NCI-H1436 (cell line): Measurements from ENCODE around the gene LBP.
"Not testable (repeated sequence)": the region's sequence is repeated elsewhere in the genome, so short reads cannot be mapped to it uniquely, and the experiment has no call there.

ENCODE experiments used
- DNase-seq: peaks from one replicate; lab custom pipeline; 2025; lab: John Stamatoyannopoulos, UW

The LBP gene, protein sequence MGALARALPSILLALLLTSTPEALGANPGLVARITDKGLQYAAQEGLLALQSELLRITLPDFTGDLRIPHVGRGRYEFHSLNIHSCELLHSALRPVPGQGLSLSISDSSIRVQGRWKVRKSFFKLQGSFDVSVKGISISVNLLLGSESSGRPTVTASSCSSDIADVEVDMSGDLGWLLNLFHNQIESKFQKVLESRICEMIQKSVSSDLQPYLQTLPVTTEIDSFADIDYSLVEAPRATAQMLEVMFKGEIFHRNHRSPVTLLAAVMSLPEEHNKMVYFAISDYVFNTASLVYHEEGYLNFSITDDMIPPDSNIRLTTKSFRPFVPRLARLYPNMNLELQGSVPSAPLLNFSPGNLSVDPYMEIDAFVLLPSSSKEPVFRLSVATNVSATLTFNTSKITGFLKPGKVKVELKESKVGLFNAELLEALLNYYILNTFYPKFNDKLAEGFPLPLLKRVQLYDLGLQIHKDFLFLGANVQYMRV

DNA sequence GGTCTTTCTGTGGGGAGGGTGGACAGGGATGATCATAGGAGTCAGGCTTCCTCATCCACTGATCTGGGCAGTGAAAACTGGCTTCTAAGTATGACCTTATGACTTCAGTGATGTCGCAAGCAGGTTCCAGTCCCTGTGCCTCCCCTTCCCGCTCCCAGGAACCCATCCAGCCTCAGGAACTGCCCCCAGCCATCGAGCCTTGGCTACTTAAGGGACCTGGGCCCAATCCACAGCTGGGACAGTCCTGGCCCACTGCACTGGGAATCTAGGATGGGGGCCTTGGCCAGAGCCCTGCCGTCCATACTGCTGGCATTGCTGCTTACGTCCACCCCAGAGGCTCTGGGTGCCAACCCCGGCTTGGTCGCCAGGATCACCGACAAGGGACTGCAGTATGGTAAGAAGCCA lies at the start of gene LBP:
Gene LBP (plus strand): TSS at position 236 of the 405 bp plus-strand sequence. CDS start 35 bp downstream, at position 271.
- DNase-seq: no peak

GRCh38 chr20:38297916-38298674 lies 48.2 kb upstream of the LBP start:
- no peak for DNase-seq

- DNase-seq: no peak
Measured at GRCh38 chr20:38298768-38299288, 47.5 kb upstream of the LBP start.

DNA sequence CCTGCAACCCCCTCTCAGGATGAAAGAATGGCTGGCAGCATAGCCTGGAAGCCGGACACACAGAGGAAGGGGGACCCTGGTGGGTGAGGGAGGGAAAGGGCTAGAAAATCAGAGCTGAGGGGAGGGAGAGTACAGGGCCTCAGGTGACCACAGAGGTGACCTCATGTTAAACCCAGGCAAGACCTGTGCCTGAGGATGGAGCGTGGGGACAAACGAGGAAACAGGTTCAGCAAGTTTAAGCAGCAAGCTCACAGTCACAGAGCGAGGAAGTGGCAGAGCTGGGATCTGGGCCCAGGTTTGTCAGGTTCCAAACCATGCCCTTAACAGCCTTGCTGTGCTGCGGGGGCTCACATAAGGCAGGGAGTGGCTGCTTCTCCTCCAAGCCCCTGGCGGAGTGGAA lies 46.3 kb upstream of the LBP start:
- DNase-seq: no peak

GRCh38 chr20:38300438-38300837 lies 45.8 kb upstream of the LBP start:
- no peak for DNase-seq

GRCh38 chr20:38301309-38301708 lies 45.0 kb upstream of the LBP start:
- no peak for DNase-seq

- DNase-seq: no peak
Measured at GRCh38 chr20:38302786-38303185, 43.5 kb upstream of the LBP start.

GRCh38 chr20:38303908-38304379 lies 42.3 kb upstream of the LBP start, which contains the start of gene BPI:
Gene BPI (plus strand): TSS chr20:38304156. CDS start chr20:38304224, 68 bp downstream.
- DNase-seq: no peak

GRCh38 chr20:38304845-38305447 lies 41.3 kb upstream of the LBP start:
- no peak for DNase-seq

DNA sequence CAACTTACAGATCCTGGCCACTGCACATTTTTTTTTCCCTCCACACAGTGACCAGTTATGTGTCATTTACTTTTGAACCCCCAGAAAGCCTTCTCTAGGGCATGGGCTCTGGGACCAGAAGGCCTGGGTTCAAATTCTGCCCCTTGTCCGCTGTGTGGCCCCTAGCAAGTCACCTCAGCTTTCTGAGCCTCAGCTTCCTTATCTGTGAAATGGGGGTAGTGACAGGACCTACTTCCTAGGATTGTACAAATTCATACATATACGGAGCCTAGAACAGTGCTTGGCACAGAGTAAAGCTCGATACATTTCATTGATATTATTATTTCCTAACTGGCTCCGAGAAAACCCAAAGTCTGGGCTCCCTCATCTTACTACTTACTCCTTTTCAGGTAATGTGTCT lies 40.7 kb upstream of the LBP start:
- DNase-seq: no peak

- DNase-seq: no peak
Measured at GRCh38 chr20:38306379-38306778, 39.9 kb upstream of the LBP start.

DNA sequence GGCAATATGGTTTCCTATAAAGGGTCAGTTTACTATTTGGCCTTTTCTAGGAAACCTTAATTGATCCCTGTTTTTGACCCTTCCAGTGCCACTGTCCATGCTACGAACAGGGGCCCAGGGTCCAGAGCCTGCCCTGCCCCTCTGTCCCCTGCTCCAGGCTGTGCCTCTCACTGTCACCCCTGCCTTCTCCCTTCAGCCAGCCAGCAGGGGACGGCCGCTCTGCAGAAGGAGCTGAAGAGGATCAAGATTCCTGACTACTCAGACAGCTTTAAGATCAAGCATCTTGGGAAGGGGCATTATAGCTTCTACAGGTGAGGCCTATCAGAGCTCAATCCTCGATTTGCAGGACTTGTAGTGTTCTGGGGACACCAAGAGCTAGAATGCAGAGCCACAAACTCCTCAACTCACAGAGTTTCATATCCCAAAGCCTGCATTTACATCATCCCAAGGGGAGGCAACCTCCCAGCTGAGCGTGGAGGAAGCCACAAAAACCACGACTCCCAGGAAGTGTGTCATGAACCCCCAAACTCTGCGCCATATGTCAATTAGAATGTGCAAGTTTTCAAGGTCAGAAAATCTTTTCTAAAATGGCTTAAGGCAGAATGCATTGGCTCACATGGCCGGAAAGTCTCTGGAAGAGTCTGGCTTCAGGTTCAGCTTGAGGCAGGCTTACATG lies 38.8 kb upstream of the LBP start:
- no peak for DNase-seq

DNA sequence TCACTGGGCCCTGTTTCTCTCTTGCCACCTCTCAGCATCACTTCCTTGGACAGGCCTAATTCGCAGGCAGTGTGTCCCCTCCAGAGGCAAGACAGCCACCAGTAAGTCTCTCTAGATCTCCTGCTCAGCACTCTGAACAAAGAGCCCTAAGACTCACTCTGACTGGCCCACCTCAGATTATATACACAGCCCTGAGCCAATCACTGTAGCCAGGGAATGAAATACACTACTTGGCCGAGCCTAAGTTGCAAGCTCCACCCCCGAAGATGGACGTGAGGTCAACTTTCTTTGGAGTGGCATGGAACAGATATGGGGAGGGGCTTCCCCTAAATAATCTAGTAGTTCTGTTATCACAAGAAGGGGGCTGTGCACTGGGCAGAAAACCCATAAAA lies 38.2 kb upstream of the LBP start:
- no peak for DNase-seq

GRCh38 chr20:38308447-38308846 lies 37.8 kb upstream of the LBP start:
- no peak for DNase-seq

- DNase-seq: no peak
Measured at GRCh38 chr20:38311091-38311490, 35.2 kb upstream of the LBP start.

GRCh38 chr20:38311491-38311890 lies 34.8 kb upstream of the LBP start:
- no peak for DNase-seq

DNA sequence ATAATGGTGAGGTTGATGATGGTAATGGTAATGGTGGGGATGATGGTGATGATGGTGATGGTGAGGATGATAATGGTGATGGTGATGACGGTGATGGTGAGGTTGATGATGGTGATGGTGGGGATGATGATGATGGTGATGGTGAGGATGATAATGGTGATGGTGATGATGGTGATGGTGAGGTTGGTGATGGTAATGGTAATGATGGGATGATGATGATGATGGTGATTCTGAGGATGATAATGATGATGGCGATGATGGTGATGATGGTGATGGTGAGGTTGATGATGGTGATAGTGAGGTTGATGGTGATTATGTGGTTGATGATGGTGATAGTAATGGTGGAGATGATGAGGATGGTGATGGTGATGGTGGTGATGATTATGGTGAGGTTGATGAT lies 32.6 kb upstream of the LBP start:
- no peak for DNase-seq

- DNase-seq: not testable (repeated sequence)
Measured at GRCh38 chr20:38314350-38314749, 31.9 kb upstream of the LBP start.

GRCh38 chr20:38315290-38315966 lies 30.9 kb upstream of the LBP start:
- no peak for DNase-seq

DNA sequence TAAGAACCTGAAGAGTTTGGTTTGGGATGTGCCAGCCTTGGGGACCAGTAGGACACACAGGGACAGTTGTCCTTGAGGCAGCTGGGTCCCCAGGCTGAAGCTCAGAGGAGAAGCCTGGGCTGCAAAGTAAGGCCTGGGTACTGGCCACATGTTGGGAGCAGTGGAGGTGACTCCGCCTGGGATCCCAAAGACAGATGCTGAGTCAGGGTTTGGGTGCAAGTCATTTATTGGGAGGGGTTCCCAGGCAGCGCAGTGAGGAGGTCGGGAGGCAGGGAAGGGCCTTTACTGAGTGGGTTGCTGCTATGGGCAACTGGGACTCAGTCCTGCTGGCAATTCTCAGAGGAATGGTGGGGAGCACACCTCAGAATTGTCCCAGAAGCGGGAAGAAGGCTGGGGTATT lies 29.9 kb upstream of the LBP start:
- DNase-seq: no peak

DNA sequence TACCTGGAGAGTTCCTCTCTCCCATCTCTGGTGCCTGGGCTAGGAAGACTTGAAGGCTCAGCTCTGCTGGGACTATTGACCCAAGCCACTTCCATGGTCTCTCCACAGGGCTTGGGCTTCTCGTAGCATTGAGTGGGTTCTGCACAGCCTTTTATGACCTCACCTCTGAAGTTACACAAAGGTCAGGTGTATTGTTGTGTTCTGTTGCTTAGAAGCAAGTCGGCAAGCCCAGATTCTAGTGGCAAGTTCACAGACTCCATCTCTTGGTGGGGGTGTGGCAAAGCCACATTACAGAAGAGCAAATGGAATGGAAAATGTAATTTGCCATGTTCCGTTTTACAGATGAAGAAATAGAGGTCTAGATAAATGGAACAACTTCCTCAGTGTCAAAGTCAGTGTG lies 28.9 kb upstream of the LBP start:
- no peak for DNase-seq
